K562 (cell line): ENCODE measurements around the gene LRRC25. TPM values are rescaled to one million over a fixed set of nuclear protein-coding genes. Genes with fewer than 3 reads are reported as not detected.

Source experiments
- CCNT2 ChIP-seq: IDR thresholded peaks from 2 replicates; pipeline ENCODE4 v1.6.1; 2011; ENCODE audit warnings: borderline replicate concordance, low read depth, mild to moderate bottlenecking, moderate library complexity, mixed read lengths, low read length; ENCODE audit not compliant: insufficient read length; ENCODE audit errors: extremely low read depth
- ESRRA ChIP-seq: fragments of 450-650 bp; IDR thresholded peaks from 2 replicates; pipeline ENCODE4 v1.6.1; 2014; ENCODE audit warnings: low read depth, mild to moderate bottlenecking, moderate library complexity, borderline replicate concordance
- HMG20B ChIP-seq: fragments of 250-450 bp; sonication (Bioruptor Pico); IDR thresholded peaks from 2 replicates; pipeline ENCODE4 v1.5.0; 2021; ENCODE audit warnings: mild to moderate bottlenecking
- HSF4 ChIP-seq: fragments of 250-450 bp; sonication (Bioruptor Pico); IDR thresholded peaks from 2 replicates; pipeline ENCODE4 v2.1.2; 2022; ENCODE audit warnings: mild to moderate bottlenecking, moderate library complexity, borderline replicate concordance
- MYBL2 ChIP-seq, 2 experiments: fragments of 450-650 bp in 1 of 2; sonication (generic) in 1 of 2; formaldehyde crosslinking in 1 of 2; IDR thresholded peaks; 2 replicates each; pipeline versions ENCODE4 v1.6.1 to v1.8.1; 2017 to 2022; ENCODE audit warnings: borderline replicate concordance in 1 of 2, inconsistent platforms in 1 of 2, low read depth in 1 of 2, mild to moderate bottlenecking in 1 of 2, missing genetic modification reagents in 1 of 2, moderate library complexity in 1 of 2
- SMAD4 ChIP-seq: fragments of 250-450 bp; sonication (Bioruptor Pico); conservative IDR thresholded peaks from 2 replicates; pipeline ENCODE4 v1.8.0; 2021; ENCODE audit warnings: inconsistent platforms, mild to moderate bottlenecking, moderate library complexity
- TFAM ChIP-seq: fragments of 250-450 bp; sonication (Bioruptor Pico); conservative IDR thresholded peaks from 2 replicates; pipeline ENCODE4 v1.5.0; 2021; ENCODE audit warnings: mild to moderate bottlenecking, moderate library complexity
- XRCC4 ChIP-seq: IDR thresholded peaks from one replicate; pipeline ENCODE4 v1.6.1; 2011; ENCODE audit not compliant: insufficient read depth, insufficient read length; ENCODE audit errors: extremely low read depth
- ZFP30 ChIP-seq: fragments of 250-450 bp; sonication (Bioruptor Pico); IDR thresholded peaks from 2 replicates; pipeline ENCODE4 v1.8.0; 2022; ENCODE audit warnings: moderate library complexity, mild to moderate bottlenecking, inconsistent platforms, borderline replicate concordance
- ZNF586 ChIP-seq: fragments of 450-650 bp; formaldehyde crosslinking; conservative IDR thresholded peaks from 2 replicates; pipeline ENCODE4 v1.4.0; 2020; ENCODE audit warnings: mild to moderate bottlenecking, moderate library complexity
- ZNF778 ChIP-seq: fragments of 450-650 bp; formaldehyde crosslinking; IDR thresholded peaks from 2 replicates; pipeline ENCODE4 v1.4.0; 2020; ENCODE audit warnings: mild to moderate bottlenecking, moderate library complexity
- polyA plus RNA-seq, 8 experiments: library from polyadenylated mRNA; depleted of rRNA in 4 of 8; stranded (reverse) in 5 of 8; unstranded in 3 of 8; fragments of >200 nt; fragmentation: Nextera tagmentation in 2 of 8; fragmentation: Illumina TruSeq in 1 of 8; extraction: Ambion mirVana in 2 of 8; extraction: Trizol in 1 of 8; gene quantifications; 2 replicates each; pipeline versions ENCODE4 v1.2.1 to v1.2.3, GENCODE V29; 2011 to 2014; ENCODE audit warnings: inconsistent platforms in 1 of 8, missing spikeins in 1 of 8
- total RNA-seq, 7 experiments: library from RNA; depleted of rRNA in 6 of 7; stranded (reverse); fragments of >200 nt in 6 of 7; fragmentation: Illumina TruSeq in 2 of 7; extraction: Trizol in 2 of 7; gene quantifications; 2 replicates each; pipeline versions ENCODE4 v1.2.1 to v1.2.3, GENCODE V29; 2011 to 2021; ENCODE audit warnings: low replicate concordance in 1 of 7
- TF ChIP-seq, protein P1 (sequence below), 2 experiments: fragments of 450-650 bp; formaldehyde crosslinking in 1 of 2; IDR thresholded peaks; 2 replicates each; pipeline versions ENCODE4 v1.4.0 to v1.6.1; 2014 to 2020; ENCODE audit warnings: mild to moderate bottlenecking in 2 of 2, borderline replicate concordance in 1 of 2, low read depth in 1 of 2
- TF ChIP-seq, protein P2 (sequence below): fragments of 450-650 bp; IDR thresholded peaks from 2 replicates; pipeline ENCODE4 v1.6.1; 2016; ENCODE audit warnings: low read depth, mild to moderate bottlenecking, moderate library complexity
- TF ChIP-seq, protein P3 (sequence below): fragments of 250-450 bp; sonication (Bioruptor Pico); IDR thresholded peaks from 2 replicates; pipeline ENCODE4 v1.8.0; 2022; ENCODE audit warnings: moderate library complexity, mild to moderate bottlenecking, inconsistent platforms

The LRRC25 gene
- total and polyA plus RNA-seq, 9 of the 15 experiments (the other 6 are each of a cell fraction or from before 2014, with no cell fraction given): 0.07 to 0.36 (median 0.10) TPM; not detected in 3

DNA sequence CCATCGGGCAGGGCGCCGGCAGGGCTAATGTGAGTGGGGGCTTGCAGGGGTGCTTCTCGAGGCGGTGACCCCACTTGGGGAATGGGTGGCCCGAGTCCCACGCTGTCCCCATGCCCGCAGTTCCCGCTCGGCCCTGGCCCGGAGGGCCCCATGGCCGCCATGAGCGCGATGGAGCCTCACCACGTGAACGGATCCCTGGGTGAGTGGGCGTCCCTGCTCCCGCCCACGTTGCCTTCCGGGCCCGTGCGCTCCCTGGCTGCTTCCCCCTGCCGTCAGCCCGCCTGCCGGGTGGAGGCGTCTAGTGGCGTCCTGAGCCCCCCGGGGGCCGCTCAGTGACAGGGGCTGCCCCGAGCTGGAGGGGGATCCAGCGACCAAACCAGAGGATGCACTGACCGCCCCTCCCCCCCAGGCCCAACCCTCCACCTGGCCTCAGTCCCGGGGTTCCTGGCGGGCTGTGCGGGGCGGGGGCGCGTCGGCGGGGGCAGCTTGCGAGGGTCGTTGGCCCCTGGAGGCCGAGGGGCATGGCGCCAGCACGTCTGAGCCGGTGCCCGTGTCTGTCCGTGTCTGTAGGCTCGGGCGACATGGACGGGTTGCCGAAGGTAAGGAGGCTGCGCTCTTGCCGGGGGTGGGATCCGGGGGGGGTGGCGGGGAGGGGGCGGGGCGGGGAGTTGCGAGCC, 35.7 kb upstream of the LRRC25 start (continued):
- TF ChIP-seq XRCC4: no peak
- peak; percentile 56 for TF ChIP-seq CCNT2
- 0 out of 2 replicates have a peak, but pooled peaks have one; percentile 59 for TF ChIP-seq SMAD4
- TF ChIP-seq, protein P1, sequence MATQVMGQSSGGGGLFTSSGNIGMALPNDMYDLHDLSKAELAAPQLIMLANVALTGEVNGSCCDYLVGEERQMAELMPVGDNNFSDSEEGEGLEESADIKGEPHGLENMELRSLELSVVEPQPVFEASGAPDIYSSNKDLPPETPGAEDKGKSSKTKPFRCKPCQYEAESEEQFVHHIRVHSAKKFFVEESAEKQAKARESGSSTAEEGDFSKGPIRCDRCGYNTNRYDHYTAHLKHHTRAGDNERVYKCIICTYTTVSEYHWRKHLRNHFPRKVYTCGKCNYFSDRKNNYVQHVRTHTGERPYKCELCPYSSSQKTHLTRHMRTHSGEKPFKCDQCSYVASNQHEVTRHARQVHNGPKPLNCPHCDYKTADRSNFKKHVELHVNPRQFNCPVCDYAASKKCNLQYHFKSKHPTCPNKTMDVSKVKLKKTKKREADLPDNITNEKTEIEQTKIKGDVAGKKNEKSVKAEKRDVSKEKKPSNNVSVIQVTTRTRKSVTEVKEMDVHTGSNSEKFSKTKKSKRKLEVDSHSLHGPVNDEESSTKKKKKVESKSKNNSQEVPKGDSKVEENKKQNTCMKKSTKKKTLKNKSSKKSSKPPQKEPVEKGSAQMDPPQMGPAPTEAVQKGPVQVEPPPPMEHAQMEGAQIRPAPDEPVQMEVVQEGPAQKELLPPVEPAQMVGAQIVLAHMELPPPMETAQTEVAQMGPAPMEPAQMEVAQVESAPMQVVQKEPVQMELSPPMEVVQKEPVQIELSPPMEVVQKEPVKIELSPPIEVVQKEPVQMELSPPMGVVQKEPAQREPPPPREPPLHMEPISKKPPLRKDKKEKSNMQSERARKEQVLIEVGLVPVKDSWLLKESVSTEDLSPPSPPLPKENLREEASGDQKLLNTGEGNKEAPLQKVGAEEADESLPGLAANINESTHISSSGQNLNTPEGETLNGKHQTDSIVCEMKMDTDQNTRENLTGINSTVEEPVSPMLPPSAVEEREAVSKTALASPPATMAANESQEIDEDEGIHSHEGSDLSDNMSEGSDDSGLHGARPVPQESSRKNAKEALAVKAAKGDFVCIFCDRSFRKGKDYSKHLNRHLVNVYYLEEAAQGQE (IDR thresholded peaks at IDR 0.05; ENCODE audit: borderline replicate concordance): no peak
- TF ChIP-seq, protein P1 (CRISPR knock-in tag; IDR thresholded peaks at IDR 0.05; ENCODE audit: low read depth): 0 out of 2 replicates have a peak, but pooled peaks have one; percentile 26
- TF ChIP-seq, protein P2, sequence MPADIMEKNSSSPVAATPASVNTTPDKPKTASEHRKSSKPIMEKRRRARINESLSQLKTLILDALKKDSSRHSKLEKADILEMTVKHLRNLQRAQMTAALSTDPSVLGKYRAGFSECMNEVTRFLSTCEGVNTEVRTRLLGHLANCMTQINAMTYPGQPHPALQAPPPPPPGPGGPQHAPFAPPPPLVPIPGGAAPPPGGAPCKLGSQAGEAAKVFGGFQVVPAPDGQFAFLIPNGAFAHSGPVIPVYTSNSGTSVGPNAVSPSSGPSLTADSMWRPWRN: no peak
- TF ChIP-seq, protein P3, sequence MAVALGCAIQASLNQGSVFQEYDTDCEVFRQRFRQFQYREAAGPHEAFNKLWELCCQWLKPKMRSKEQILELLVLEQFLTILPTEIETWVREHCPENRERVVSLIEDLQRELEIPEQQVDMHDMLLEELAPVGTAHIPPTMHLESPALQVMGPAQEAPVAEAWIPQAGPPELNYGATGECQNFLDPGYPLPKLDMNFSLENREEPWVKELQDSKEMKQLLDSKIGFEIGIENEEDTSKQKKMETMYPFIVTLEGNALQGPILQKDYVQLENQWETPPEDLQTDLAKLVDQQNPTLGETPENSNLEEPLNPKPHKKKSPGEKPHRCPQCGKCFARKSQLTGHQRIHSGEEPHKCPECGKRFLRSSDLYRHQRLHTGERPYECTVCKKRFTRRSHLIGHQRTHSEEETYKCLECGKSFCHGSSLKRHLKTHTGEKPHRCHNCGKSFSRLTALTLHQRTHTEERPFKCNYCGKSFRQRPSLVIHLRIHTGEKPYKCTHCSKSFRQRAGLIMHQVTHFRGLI (CRISPR knock-in tag): no peak
- no peak for TF ChIP-seq ESRRA
- TF ChIP-seq ZFP30 (CRISPR knock-in tag): no peak
- TF ChIP-seq HMG20B (CRISPR knock-in tag): no peak
- TF ChIP-seq MYBL2 (IDR thresholded peaks at IDR 0.05; ENCODE audit: low read depth): no peak
- TF ChIP-seq MYBL2 (CRISPR knock-in tag; IDR thresholded peaks at IDR 0.05; ENCODE audit: borderline replicate concordance): no peak
- TF ChIP-seq ZNF778 (CRISPR knock-in tag): no peak
- no peak for TF ChIP-seq ZNF586 (CRISPR knock-in tag)
- TF ChIP-seq HSF4 (CRISPR knock-in tag): no peak
- no peak for TF ChIP-seq TFAM
- TF ChIP-seq, all 486 proteins: peak for 104
